Activated naive CD8-positive, alpha-beta T cell treated with anti-CD3 and anti-CD28 coated beads, Interleukin-2, amount 50 U/mL, for 16 hours (primary cell): ENCODE measurements around the gene NCOR2.

Experiments used
- DNase-seq: peaks from one replicate; pipeline ENCODE4 v3.0.0-alpha.2; 2020; ENCODE audit warnings: low read depth, low spot score

The NCOR2 gene

DNA sequence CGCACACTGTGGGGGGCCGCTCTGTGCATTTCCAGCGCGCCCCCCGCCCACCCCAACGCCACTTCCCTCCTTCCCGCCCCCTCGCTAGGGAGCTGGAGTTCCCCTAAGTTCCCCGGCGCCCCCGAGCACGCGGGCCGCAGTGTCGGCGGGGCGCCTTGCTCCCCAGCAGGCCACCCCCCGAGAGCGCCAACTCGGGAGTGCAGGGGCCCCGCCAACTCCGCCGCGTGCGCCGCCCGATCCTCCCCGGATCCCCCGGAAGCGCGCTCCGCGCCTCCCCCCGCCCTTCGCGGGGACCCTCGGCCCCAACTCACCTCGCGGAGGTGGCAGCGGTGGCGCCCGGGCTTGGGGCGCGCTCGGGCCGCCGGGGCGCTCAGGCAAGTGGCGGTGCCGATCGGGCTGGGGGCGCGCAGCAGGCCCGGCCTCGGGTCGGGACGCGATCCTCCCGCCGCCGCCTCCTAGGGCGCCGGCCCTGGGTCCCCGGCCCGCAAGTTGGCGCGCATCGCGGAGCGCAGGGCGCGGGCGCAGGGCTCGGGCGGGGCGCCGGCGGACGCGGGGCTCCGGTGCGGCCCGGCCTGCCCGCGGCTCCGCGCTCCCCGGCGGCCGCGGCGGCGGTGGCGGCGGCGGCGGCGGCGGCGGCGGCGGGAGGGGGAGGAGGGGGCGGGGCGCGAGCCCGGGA is at the start of gene NCOR2:
TSS of gene NCOR2 (minus strand) at position 616 of the 676 bp plus-strand sequence. CDS start 72,361 bp downstream, outside the sequence.
- DNase-seq: peak; percentile 30

DNA sequence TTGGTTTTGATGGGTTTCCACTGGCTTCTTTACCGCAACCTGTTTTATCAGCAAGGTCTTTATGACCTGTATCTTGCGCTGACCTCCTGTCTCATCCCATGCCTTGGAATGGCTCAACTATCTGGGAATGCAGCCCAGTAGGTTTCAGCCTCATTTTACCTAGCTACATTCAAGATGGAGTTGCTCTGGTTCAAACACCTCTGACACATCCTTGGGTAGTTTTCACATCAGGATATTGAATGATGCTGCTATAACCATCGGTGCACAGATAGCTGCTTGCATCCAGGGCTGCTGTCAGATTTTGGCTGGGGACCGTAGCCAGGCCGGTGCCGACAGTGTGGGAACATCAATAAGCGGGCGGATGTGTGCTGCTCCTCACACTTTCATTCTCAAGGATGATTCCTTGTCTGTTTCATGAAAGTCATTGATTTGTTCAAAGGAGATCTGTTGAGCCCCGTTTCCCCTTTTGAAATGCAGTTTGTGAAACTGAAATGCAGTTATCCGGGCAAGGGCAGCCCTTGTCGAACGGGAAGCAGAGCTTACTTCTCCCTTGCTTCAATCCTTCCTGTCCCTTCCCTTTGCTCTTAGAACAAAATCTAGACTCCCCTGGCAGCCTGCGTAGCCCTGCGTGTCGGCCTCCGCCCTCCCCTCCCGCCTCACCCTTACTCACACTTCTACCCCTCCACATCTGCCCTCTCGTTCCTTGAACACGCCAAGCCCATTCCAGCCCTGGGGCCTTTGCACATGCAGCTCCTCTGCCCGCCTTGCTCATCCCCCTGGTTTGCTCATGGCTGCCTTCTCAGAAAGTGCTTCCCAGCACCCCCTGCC is 49.2 kb upstream of the NCOR2 start:
- DNase-seq: no peak

DNA sequence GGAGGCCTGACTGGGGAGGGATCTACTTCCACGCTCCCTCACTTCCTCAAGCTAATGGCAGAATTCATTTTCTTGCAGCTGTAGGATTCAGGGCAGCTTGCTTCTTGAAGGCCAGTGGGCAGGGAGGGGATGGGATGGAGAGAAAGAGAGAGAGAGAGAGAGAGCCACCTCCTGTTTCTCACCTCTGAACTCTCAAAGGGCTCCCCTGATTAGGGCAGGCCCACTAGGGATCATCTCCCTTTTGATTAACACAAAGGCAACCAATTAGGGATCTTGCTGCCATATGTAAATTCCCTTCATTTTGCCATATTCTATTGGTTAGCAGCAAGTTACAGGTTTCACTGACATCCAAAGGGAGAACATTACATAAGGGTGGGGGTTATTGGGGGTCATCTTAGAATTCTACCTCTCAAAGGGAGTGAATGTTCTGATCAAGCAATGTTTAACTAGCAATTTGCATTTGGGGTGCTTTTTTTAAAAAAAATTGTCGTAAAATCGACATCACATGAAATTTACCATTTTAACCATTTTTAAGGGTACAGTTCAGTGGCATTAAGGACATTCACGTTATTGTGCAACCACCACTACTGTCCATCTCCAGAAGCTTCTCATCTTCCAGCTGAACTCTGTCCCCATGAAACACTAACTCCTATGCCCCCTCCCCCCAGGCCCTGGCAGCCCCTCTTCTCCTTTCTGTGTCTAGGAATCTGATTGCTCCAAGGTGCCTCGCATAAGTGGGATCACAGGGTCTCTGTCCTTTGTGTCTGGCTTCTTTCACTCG is 47.3 kb upstream of the NCOR2 start:
- no peak for DNase-seq

- no peak for DNase-seq
These were observed 45.8 kb upstream of the NCOR2 start for GRCh38 chr12:124613151-124613585.

DNA sequence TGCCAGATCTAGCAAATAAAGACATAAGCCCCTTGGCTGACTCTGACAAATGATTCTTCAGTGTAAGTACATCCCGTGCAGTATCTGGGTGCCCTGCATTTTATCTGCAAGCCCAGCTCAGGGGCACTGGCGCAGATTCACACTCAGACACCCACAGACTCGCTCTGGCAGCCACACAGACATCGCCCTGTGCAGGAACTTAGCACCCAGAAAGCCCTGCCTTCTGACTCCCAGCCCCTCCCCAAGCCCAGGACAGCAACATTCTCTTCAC is 44.9 kb upstream of the NCOR2 start:
- no peak for DNase-seq

DNA sequence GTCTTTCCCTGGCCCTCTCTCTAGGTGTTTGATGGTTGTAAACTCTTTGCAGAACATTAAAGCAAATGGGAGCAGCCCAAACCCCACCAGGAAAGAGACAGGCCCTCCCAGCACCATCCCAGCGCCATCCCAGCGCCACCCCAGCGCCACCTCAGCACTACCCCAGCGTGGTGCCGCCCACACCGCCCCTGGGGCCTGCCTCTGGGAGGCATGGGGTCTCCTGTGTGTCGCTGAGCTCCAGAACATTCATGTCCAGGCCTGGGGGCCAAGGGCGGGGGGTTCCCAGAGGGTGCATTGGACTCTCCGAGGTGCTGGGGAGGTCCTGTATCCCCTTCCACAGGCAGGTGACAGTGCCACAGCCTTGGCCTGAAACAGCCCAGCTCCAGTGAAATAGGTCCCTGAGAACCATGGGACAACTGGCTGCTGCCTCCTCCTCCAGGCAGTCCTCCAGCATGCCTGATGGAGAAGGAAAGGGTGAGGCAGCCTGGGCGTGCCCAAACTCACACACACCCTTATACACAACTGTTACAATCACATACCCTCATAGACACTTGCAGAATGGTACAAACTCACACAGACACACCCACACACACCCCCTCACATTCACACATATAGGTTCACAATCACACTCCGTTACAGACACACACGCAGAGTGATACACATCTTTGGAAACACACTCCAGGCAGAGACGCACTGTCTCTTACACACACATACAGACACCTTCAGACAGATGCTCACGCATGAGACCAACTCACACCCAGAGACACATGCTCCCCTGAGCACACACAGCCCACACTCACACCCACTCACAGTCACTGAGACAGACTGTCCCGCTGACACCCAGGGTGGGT is 44.4 kb upstream of the NCOR2 start:
- no peak for DNase-seq

- DNase-seq: no peak
These were observed 43.5 kb upstream of the NCOR2 start for GRCh38 chr12:124610629-124611558.

GRCh38 chr12:124610021-124610612 is 42.7 kb upstream of the NCOR2 start:
- DNase-seq: no peak

DNA sequence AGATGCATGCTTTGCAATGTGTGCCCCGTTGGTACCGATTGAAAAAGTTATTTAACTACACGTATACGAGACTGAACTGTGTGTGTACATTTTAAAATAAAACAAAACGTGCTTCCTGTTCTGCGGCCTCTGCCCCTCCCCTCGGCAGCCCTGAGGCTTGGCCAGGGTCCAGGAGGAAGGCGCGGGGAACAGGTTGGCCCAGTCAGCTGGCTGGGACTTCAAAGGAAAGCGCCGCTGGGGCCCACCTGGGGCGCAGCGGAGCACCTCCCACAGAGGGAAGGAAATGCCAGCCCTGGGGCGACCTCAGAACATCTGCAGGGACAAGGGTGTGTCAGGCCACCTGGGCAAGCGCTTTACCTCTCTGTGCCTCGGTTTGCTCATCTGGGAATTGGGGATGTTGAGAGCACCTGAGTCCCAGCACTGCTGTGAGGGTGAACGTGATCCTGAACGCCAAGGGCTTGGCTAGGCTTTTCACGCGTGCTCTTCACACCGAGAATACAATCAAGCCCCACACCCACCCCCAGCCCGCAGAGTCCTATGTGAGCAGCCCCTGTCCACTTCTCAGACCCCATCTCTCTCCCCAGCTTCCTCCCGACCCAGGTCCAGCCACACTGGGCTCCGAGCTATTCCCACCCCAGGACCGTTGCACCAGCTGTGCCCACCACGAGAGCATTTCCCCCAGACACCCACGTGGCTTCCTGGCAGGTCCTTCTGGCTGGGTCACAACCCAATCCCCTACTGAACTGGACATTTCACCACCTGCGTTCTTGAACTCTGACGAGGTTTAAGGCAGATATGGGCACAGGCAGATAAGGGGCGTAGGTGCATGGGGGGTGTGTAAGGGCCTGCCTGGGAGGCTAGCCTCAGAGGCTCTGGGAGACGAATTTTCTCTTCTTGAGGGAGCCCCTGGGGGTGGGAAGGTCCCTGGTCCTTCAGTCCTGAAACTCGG is 41.9 kb upstream of the NCOR2 start:
- peak; percentile 55 for DNase-seq

- DNase-seq: no peak
These were observed 41.0 kb upstream of the NCOR2 start for GRCh38 chr12:124608450-124608870.

DNA sequence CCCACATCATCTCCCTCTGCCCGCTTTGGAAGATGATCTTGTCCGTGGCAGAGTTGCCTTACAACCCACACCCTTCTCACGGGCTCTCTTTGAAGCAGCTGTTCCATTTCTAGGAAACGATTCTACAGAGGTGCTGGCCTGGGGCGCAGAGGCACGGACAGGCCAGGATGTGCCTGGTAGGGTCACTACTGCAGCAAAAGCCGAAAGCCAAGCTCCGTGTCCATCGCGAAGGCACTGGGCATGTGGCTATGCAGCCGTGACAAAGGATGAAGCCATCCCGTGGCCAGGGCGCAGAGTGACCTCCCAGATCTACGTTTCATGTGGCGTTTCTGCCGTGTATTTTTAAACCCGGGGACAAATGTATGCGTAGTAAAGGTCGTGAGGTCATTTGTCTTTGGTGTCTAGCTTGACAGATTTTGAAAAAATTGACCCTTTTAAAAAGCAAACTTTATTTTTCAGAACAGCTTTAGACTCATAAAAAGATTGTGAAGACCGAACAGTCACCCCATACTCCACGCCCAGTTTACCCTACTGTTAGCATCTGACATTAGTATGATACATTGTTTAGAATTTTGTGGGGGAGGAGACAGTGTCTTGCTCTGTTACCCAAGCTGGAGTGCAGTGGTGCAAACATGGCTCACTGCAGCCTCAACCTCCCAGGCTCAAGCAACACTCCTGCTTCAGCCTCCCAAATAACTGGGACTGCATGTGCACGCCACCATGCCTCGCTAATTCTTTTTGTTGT is 40.4 kb upstream of the NCOR2 start:
- no peak for DNase-seq

DNA sequence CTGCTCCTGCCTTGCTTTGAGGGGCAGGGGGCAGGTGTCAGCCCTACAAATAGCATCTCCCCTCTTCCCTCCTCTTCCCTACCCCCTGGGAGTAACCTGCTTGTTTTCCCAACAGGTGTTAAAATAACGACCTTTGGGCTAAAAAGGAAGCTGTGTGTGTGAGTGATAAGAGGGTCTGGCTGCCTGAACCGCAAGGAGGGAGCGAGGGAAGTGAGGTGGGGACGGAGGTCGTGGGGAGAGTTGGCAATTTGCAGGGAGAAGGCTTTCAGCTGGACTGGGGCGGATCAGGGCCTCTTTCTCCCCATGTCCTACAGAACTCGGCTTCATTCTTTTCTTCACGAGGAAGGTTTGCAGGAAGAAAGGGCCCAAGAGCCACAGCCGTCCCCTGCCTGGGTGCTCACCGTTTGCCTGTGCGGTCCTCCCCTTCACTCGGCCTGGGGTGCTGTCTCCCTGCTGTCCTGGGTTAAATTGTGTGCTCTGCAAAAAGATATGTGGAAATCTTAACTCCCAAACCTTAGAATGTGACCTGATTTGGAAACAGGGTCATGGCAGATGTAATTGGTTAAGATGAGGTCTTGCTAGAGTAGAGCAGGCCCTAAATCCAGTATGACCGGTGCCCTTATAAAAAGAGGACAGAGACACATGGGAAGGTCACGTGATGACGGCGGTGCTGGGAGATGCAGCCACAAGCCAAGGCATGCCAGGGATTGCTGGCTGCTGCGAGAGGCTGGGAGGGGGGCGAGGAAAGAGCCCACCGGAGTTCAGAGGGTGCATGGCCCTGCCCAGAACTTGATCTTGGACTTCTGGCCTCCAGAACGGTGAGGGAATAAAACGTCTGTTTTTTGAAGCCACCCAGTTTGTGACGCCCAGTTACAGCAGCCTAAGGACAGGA is 38.7 kb upstream of the NCOR2 start:
- no peak for DNase-seq

DNA sequence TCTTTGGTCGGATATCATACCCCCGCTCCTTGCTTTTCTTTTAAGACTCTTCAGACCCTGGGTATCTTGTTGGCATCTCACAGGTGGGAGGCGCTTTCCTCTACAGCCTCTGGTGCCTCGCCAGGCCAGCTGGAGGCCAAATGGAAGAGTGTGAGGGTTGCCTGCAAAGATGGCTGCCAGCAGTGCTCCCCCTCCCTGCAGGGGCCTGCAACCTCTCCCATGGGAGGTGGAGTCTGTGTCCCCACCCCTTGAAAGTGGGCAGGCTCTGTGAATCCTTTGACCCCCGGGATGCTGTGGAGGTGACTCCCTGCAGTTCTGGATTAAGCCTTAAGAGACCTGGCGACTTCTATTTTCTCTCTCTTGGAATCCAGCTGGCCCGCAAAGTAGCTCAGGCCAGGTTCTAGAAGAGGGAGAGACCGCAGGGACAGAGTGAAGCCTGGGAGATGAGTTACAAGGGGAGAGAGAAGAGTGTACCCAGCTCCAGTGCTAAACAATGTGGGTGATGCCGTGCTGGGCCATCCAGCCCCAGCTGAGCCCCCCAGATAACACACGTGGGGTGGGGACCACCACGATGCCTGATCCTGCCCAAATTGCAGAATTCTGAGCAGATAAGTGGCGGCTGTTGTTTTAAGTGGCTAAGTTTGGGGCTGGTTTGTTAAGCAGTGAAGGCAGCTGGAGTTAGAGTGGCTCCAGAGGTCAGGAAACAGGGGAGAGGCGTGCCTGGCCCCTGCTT is 37.9 kb upstream of the NCOR2 start:
- DNase-seq: no peak

GRCh38 chr12:124604264-124604680 is 36.9 kb upstream of the NCOR2 start:
- DNase-seq: no peak

DNA sequence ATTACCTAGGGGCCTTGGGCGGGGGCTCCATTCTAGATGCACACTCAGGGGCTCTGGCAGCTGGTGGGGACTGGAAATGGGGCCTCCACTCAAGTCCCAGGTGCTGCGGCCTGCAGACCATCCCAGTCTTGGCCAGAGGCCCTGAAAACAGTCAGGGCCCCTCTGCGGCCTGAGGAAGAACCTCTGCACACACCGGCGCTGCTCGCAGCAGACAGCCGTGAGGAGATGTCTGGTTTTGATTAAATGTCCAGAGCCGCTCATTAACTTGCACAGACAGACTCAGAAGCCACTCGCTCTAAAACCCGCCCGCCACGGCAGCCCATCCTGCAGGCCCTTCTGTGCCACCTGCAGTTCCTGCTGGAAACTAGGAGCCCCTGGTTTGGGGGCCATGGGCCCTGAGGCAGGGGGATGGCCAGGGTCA is 36.4 kb upstream of the NCOR2 start:
- DNase-seq: no peak

- no peak for DNase-seq
These were observed 35.7 kb upstream of the NCOR2 start for GRCh38 chr12:124603100-124603541.
